Measurements from ENCODE around the gene CBR3.

The CBR3 gene

GRCh38 chr21:36178349-36178748, 43.5 kb downstream of the CBR3 start:
- no peak for ATAC-seq

GRCh38 chr21:36179145-36179544, 44.3 kb downstream of the CBR3 start:
- ATAC-seq: no peak
- TF ChIP-seq SNAI2 (CRISPR knock-in tag; IDR thresholded peaks at IDR 0.05) (no peak), TOX (CRISPR knock-in tag; IDR thresholded peaks at IDR 0.05; ENCODE audit: borderline replicate concordance) (no peak), POU6F1 (CRISPR knock-in tag; IDR thresholded peaks at IDR 0.05; ENCODE audit: borderline replicate concordance, low read depth) (no peak), TSHZ2 (CRISPR knock-in tag; IDR thresholded peaks at IDR 0.05) (no peak), OSR1 (CRISPR knock-in tag; IDR thresholded peaks at IDR 0.05) (no peak), ESRRG (CRISPR knock-in tag; IDR thresholded peaks at IDR 0.05) (no peak), BACH2 (CRISPR knock-in tag; IDR thresholded peaks at IDR 0.05; ENCODE audit: borderline replicate concordance) (no peak), PATZ1 (CRISPR knock-in tag; IDR thresholded peaks at IDR 0.05; ENCODE audit: borderline replicate concordance) (no peak), CREB5 (CRISPR knock-in tag; IDR thresholded peaks at IDR 0.05; ENCODE audit: low read depth) (no peak), ZFP30 (CRISPR knock-in tag; IDR thresholded peaks at IDR 0.05) (no peak), CSRNP3 (CRISPR knock-in tag; IDR thresholded peaks at IDR 0.05) (no peak), PPARA (CRISPR knock-in tag; IDR thresholded peaks at IDR 0.05; ENCODE audit: borderline replicate concordance) (no peak)

More at GRCh38 chr21:36178349-36178748, 43.5 kb downstream of the CBR3 start:
- no peak for TF ChIP-seq ISL1 (CRISPR knock-in tag; IDR thresholded peaks at IDR 0.05)
- TF ChIP-seq RARB (CRISPR knock-in tag; IDR thresholded peaks at IDR 0.05): no peak
- TF ChIP-seq ZFP3 (CRISPR knock-in tag; IDR thresholded peaks at IDR 0.05): no peak
- no peak for TF ChIP-seq TOX (CRISPR knock-in tag; IDR thresholded peaks at IDR 0.05; ENCODE audit: borderline replicate concordance)
- no peak for TF ChIP-seq ARNTL (CRISPR knock-in tag; IDR thresholded peaks at IDR 0.05; ENCODE audit: borderline replicate concordance, low read depth)
- TF ChIP-seq PPARA (CRISPR knock-in tag; IDR thresholded peaks at IDR 0.05; ENCODE audit: borderline replicate concordance): no peak
- no peak for TF ChIP-seq ZFP30 (CRISPR knock-in tag; IDR thresholded peaks at IDR 0.05)
- no peak for TF ChIP-seq CSRNP3 (CRISPR knock-in tag; IDR thresholded peaks at IDR 0.05)
- no peak for TF ChIP-seq TSHZ2 (CRISPR knock-in tag; IDR thresholded peaks at IDR 0.05)
- no peak for TF ChIP-seq ESRRG (CRISPR knock-in tag; IDR thresholded peaks at IDR 0.05)
- TF ChIP-seq ZNF70 (CRISPR knock-in tag; IDR thresholded peaks at IDR 0.05): no peak
- TF ChIP-seq SNAI2 (CRISPR knock-in tag; IDR thresholded peaks at IDR 0.05): no peak
- no peak for TF ChIP-seq ZC3H10 (CRISPR knock-in tag; IDR thresholded peaks at IDR 0.05)
- no peak for TF ChIP-seq OSR1 (CRISPR knock-in tag; IDR thresholded peaks at IDR 0.05)
- no peak for TF ChIP-seq CREB5 (CRISPR knock-in tag; IDR thresholded peaks at IDR 0.05; ENCODE audit: low read depth)

Measured in SK-N-SH treated with all-trans-retinoic acid at 6 μM for 48 hours (cell line).